ENCODE data around the gene TMEM94.

DNA sequence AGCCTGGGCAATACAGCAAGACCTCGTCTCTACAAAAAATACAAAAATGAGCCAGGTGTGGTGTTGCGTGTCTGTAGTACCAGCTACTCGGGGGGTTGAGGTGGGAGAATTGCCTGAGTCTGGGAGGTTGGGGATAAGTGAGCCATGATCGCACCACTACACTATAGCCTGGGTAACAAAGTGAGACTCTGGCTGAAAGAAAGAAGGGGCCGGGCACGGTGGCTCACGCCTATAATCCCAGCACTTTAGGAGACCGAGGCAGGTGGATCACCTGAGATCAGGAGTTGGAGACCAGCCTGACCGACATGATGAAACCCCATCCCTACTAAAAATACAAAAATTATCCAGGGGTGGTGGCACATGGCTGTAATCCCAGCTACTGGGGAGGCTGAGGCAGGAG lies 40.4 kb upstream of the TMEM94 start:
- TF ChIP-seq EZH2 (IDR thresholded peaks at IDR 0.05) (no peak), POLR2AphosphoS5 (IDR thresholded peaks at IDR 0.05; ENCODE audit: borderline replicate concordance, low read depth, low read length) (no peak)
